ENCODE measurements around the gene TRIM17.
A peak's percentile ranks its signal among the peaks of the same experiment; 100 is the strongest.

The TRIM17 gene, protein sequence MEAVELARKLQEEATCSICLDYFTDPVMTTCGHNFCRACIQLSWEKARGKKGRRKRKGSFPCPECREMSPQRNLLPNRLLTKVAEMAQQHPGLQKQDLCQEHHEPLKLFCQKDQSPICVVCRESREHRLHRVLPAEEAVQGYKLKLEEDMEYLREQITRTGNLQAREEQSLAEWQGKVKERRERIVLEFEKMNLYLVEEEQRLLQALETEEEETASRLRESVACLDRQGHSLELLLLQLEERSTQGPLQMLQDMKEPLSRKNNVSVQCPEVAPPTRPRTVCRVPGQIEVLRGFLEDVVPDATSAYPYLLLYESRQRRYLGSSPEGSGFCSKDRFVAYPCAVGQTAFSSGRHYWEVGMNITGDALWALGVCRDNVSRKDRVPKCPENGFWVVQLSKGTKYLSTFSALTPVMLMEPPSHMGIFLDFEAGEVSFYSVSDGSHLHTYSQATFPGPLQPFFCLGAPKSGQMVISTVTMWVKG

DNA sequence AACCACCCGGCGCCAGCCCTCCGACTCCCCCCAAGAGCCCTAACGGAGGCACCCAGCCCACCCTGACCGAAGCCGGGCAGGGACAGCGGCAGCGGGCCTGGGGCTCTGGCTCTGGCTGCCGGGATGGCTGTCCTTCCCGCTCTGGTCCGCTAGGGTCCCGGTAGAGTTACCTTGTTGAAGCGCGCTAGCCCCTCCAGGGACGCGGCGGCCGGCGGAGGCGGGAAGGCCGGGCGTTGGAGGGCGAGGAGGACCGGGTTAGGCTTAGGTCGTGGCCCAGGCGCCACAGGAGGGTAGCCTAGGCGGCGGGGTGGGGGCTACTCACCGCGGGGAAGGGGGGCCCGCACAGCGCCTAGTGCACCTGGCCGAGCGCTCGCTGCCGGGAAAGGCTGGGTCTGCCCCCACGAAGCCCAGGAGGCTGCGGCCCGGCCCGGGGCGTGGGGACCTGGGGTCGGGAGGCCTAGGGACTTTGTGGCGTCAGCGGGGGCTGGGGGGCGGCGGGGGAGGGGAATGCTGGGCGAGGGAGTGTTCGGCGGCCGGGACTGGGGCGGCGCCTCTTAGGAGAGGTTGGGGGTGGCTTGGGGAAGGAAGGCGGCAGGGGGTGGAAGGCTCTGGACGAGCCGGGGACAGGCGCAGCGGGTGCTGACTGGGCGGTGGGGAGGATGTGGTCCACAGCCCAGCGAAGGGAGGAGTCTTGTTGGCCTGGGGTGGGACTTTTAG is at the start of gene TRIM17:
Gene TRIM17 (minus strand): TSS at position 645 of the 717 bp plus-strand sequence. CDS start 1,789 bp downstream, outside the sequence.
- DNase-seq, result no peak

GRCh38 chr1:228465571-228466146 is 49.0 kb upstream of the TRIM17 start:
- DNase-seq, result no peak

- no peak for DNase-seq
These were observed 48.5 kb upstream of the TRIM17 start for GRCh38 chr1:228465141-228465540.

- DNase-seq, result peak; percentile 97
These were observed 47.9 kb upstream of the TRIM17 start for GRCh38 chr1:228464487-228464983.

GRCh38 chr1:228463559-228464455 is 47.1 kb upstream of the TRIM17 start:
- no peak for DNase-seq

- DNase-seq, result no peak
These were observed 46.4 kb upstream of the TRIM17 start for GRCh38 chr1:228463009-228463558.

GRCh38 chr1:228462560-228462959 is 45.9 kb upstream of the TRIM17 start:
- no peak for DNase-seq

DNA sequence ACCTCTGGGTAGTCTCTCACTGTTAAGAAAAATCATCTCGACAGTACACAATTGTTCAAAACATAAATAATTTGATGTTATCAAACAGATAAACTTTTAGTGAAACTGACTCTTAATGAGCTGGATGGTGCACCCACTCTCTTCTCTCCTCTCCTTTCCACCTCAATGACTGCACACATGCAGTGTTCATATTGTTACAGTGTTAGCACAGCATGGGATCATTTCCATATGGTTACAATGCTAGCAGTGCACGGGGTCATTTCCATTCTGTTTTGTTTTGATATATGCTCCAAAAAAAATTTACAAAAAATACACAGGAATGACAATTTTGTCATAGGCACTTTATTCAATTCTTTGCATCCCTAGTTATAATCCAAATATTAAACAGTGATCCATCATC is 44.2 kb upstream of the TRIM17 start:
- DNase-seq, result no peak

- peak; percentile 85 for DNase-seq
These were observed 42.7 kb upstream of the TRIM17 start for GRCh38 chr1:228459091-228459993.

GRCh38 chr1:228457396-228458176 is 40.9 kb upstream of the TRIM17 start:
- DNase-seq, result peak; percentile 99

DNA sequence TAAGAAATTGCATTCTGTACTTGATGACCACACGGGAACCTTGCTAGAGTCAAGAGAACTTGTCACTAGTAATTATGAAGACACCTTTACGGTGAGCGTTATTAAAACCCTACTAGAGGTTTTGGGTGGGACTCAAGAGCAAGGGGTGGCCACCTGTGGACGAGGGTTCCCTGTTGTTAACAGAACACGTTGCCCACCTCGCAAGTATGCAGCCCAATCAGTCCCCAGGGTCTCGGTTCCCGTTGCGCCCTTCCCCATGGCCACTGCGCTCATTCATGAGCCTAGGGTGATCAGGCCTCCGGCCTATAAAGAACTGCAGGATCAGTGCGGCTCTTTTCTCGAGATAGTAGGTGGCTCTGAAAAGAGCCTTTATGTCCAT is 40.3 kb upstream of the TRIM17 start:
- no peak for DNase-seq

- DNase-seq, result no peak
These were observed 39.8 kb upstream of the TRIM17 start for GRCh38 chr1:228456252-228457016.

DNA sequence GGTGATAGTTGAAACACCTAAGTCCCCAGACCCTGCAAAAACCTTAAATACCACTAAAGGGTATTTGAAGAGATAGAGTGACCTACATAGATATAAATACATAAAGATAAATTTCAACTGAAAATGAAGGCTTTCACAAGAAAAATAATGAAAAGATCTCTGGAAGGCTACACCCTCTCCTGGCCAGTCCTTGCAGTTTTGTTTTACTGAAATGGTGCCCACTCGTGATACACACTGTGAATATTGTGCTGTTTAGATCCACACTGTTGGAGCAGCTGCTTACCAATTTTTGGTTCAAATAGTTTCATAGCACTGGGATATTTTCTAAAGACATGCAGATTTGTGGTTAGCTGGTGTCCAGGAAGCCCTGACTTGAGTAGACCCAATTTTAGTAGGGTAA is 39.1 kb upstream of the TRIM17 start:
- DNase-seq, result no peak

GRCh38 chr1:228454238-228454637 is 37.6 kb upstream of the TRIM17 start:
- DNase-seq, result no peak

DNA sequence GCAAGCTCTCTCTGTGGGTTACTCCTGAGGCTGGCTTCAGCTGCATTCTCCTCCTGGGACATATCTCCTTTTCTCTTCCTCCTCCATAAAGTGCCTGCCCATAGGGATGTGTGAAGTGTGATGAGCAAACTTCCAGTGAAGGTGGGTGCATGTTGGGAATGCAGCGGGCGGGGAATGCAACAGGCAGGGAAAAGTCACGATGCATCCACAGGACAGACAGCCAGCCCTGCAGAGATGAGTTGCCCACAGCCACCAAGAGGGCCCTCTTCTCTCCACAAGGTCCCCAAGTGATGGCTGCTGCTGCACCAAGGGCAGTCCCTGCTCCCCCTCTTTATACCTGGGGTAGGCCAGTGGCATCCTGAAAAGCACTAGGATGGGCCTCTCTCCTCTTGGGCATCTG is 37.0 kb upstream of the TRIM17 start:
- DNase-seq, result no peak

DNA sequence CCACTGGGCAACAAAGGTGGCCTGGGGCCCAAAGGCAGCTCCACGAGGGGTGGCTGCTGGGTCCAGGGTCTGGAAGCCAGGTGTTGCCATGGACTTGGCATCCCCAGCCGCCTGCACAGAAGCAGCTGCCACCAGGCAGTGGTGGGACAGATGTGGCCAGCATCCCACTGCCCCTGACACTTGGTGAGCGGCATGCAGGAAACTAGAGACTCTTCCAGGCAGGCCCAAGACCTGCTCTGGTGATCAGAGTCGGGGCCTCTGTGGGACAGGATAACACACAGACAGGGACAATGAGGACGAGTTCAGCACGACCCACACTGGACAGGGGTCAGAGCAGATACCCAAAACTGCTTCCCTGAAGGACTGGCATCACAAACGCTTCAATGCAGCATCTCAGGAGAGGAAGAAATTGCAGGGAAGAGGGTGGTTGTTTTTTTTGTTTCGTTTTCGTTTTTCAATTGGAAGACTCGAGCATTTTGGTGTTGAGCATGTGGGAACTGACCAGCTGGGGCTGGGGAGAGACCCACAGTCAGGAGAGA is 36.4 kb upstream of the TRIM17 start:
- DNase-seq, result no peak

GRCh38 chr1:228452194-228453021 is 35.7 kb upstream of the TRIM17 start:
- no peak for DNase-seq

DNA sequence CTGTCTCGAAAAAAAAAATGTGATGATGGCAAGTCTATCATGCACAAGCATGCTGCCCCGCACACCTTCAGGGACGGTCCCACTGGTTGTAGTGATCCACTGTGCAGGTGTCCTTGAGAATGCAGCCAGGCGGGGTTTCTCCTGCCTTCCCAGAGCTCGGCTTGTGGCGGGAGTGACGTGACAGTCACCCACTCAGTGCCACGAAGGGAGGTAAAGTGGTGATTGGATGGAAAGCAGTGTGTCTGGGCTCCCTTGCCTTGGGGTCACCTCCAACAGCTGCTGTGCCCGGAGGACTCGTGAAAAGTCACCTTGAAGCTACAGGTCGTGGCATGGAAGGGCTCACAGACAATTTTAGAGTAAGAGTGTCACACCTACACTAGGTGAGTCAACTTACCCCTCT is 33.5 kb upstream of the TRIM17 start:
- DNase-seq, result no peak

Data from NCI-H1694 (cell line).